Esophagus muscularis mucosa (tissue), 4 donors: ENCODE results near the gene SCUBE2. TPM values are rescaled to one million over a fixed set of nuclear protein-coding genes. Genes with fewer than 3 reads are reported as not detected.

Source experiments
- DNase-seq: peaks from one replicate; pipeline ENCODE4 v3.0.0-alpha.2; 2017; ENCODE audit errors: extremely low spot score
- H3K27ac ChIP-seq, 4 donors: fragments of 200-600 bp; sonication (generic); replicated peaks in 1 of 4; 1 replicate in 3 of 4; 2 replicates in 1 of 4; pipeline ENCODE4 v1.5.1; 2016 to 2019; ENCODE audit warnings: mild to moderate bottlenecking in 1 of 4
- H3K27me3 ChIP-seq, 4 donors: fragments of 200-600 bp; sonication (generic); one replicate each; pipeline versions ENCODE4 v1.5.1 to v1.6.0; 2016 to 2019
- H3K36me3 ChIP-seq, 4 donors: fragments of 200-600 bp; sonication (generic); one replicate each; pipeline ENCODE4 v1.5.1; 2016 to 2019
- H3K4me1 ChIP-seq, 4 donors: fragments of 200-600 bp; sonication (generic); one replicate each; pipeline ENCODE4 v1.5.1; 2016 to 2019
- H3K4me3 ChIP-seq, 4 donors: fragments of 200-600 bp; sonication (generic); 1 replicate in 2 of 4; 2 replicates in 2 of 4; pipeline ENCODE4 v1.5.1; 2016 to 2019; ENCODE audit warnings: mild to moderate bottlenecking in 4 of 4, moderate library complexity in 1 of 4
- H3K9me3 ChIP-seq, 4 donors: fragments of 200-600 bp; sonication (generic); 1 replicate in 3 of 4; 2 replicates in 1 of 4; pipeline ENCODE4 v1.5.1; 2016 to 2019
- EP300 ChIP-seq: sonication (generic); formaldehyde crosslinking; IDR thresholded peaks from one replicate; pipeline ENCODE4 v1.6.1; 2017; ENCODE audit warnings: antibody characterized with exemption
- POLR2A ChIP-seq: fragments of 450-650 bp; IDR thresholded peaks from one replicate; pipeline ENCODE4 v1.6.1; 2017; ENCODE audit warnings: antibody characterized with exemption, moderate library complexity, mild to moderate bottlenecking, low read depth
- POLR2AphosphoS5 ChIP-seq, 2 donors: sonication (generic); formaldehyde crosslinking; IDR thresholded peaks; one replicate each; pipeline ENCODE4 v1.6.1; 2017; ENCODE audit warnings: antibody characterized with exemption in 2 of 2
- WGBS: methylation state at CpG from one replicate; pipeline ENCODE4 v1.1.5; 2018; 5-methylcytosine and 5-hydroxymethylcytosine counted together
- intact Hi-C: fragments of 100-400 bp; cut with DNase I; formaldehyde crosslinking; loops from one replicate; pipeline ENCODE4 v1.15.1; 2023
- total RNA-seq, 4 donors: library from RNA; depleted of rRNA; stranded (reverse); fragments of >200 nt; gene quantifications; one replicate each; pipeline versions ENCODE4 v1.1.0 to v1.2.1, GENCODE V29; 2016
- TF ChIP-seq, protein P1 (sequence below), 3 experiments: fragments of 200-600 bp in 2 of 3; fragments of 450-650 bp in 1 of 3; sonication (generic) in 2 of 3; IDR thresholded peaks; one replicate each; pipeline ENCODE4 v1.5.1; 2017 to 2019; ENCODE audit warnings: antibody characterized with exemption in 3 of 3, mild to moderate bottlenecking in 2 of 3, moderate library complexity in 1 of 3

SCUBE2 gene
- total RNA-seq, 4 donors from 2014 or later = 1.7 to 11.5 (median 8.2) TPM

DNA sequence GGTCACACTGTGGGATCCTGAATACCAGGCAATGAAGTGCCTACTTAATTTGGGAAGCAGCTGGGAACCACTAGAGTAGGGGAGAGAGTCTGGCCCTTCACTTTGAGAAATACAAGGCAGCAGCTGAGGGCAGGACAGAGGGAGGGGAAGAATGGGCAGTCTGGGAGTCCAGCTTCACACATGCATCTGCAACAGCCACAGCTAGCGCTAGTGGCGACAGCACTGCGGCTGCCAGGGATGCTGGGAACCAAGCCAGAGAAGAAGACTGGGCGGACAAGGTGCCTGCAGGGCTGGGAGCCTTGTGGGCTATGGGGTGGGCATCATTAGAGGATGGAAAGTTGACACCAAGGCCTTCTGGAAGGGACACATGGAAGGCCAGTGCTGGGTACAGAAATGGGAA lies 15.8 kb downstream of the SCUBE2 start:
- no peaks in the 10 kb centered on the region for H3K9me3 ChIP-seq
- H3K36me3 ChIP-seq = no peaks in the 10 kb centered on the region
- H3K4me3 ChIP-seq = no peak overlapping the region
- WGBS = 95% methylated on average over 4 of the region's 4 CpGs
- peaks cover 0 to 29% (median 20%) of the 10 kb centered on the region in 4 donors for H3K4me1 ChIP-seq
- H3K27ac ChIP-seq = no peak overlapping the region
- no peaks in the 10 kb centered on the region for H3K27me3 ChIP-seq
- TF ChIP-seq, protein P1, sequence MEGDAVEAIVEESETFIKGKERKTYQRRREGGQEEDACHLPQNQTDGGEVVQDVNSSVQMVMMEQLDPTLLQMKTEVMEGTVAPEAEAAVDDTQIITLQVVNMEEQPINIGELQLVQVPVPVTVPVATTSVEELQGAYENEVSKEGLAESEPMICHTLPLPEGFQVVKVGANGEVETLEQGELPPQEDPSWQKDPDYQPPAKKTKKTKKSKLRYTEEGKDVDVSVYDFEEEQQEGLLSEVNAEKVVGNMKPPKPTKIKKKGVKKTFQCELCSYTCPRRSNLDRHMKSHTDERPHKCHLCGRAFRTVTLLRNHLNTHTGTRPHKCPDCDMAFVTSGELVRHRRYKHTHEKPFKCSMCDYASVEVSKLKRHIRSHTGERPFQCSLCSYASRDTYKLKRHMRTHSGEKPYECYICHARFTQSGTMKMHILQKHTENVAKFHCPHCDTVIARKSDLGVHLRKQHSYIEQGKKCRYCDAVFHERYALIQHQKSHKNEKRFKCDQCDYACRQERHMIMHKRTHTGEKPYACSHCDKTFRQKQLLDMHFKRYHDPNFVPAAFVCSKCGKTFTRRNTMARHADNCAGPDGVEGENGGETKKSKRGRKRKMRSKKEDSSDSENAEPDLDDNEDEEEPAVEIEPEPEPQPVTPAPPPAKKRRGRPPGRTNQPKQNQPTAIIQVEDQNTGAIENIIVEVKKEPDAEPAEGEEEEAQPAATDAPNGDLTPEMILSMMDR (IDR thresholded peaks at IDR 0.05) = no peak
- TF ChIP-seq EP300 = no peak
- no peak for TF ChIP-seq POLR2AphosphoS5 (IDR thresholded peaks at IDR 0.05)
- TF ChIP-seq POLR2A = no peak
- intact Hi-C loops = no loop called here
- DNase-seq = no peak

- Histone ChIP-seq H3K27me3 (no peaks in the 10 kb centered on the region), H3K9me3 (no peaks in the 10 kb centered on the region), H3K4me1 (peaks cover 0 to 29% (median 20%) of the 10 kb centered on the region in 4 donors), H3K4me3 (no peak overlapping the region), H3K36me3 (no peaks in the 10 kb centered on the region), H3K27ac (no peak overlapping the region)
- DNase-seq = no peak
- 83% methylated on average over 12 of the region's 15 CpGs for WGBS
- intact Hi-C loops = no loop called here
- TF ChIP-seq EP300 (no peak), POLR2AphosphoS5 (IDR thresholded peaks at IDR 0.05) (no peak), POLR2A (no peak)
- TF ChIP-seq, protein P1 (IDR thresholded peaks at IDR 0.05) = no peak
Measured at GRCh38 chr11:9074338-9075029, 16.9 kb downstream of the SCUBE2 start.

GRCh38 chr11:9073466-9074225 lies 17.8 kb downstream of the SCUBE2 start:
- Histone ChIP-seq H3K27ac (no peak overlapping the region), H3K36me3 (no peaks in the 10 kb centered on the region), H3K4me1 (peaks cover 0 to 28% (median 19%) of the 10 kb centered on the region in 4 donors), H3K27me3 (no peaks in the 10 kb centered on the region), H3K9me3 (no peaks in the 10 kb centered on the region), H3K4me3 (no peak overlapping the region)
- 89% methylated on average over 6 of the region's 6 CpGs for WGBS
- intact Hi-C loops = no loop called here
- no peak for DNase-seq
- TF ChIP-seq EP300 (no peak), POLR2AphosphoS5 (IDR thresholded peaks at IDR 0.05) (no peak), POLR2A (no peak)
- TF ChIP-seq, protein P1 (IDR thresholded peaks at IDR 0.05) = no peak

- Histone ChIP-seq H3K36me3 (no peaks in the 10 kb centered on the region), H3K4me3 (no peak overlapping the region), H3K27ac (no peak overlapping the region), H3K27me3 (no peaks in the 10 kb centered on the region), H3K9me3 (no peaks in the 10 kb centered on the region), H3K4me1 (peaks cover 0 to 25% (median 17%) of the 10 kb centered on the region in 4 donors)
- no peak for DNase-seq
- whole genome bisulfite sequencing = 78% methylated on average over 7 of the region's 7 CpGs
- intact Hi-C loops = no loop called here
- TF ChIP-seq POLR2AphosphoS5 (IDR thresholded peaks at IDR 0.05) = no peak
- TF ChIP-seq EP300 = no peak
- TF ChIP-seq, protein P1 (IDR thresholded peaks at IDR 0.05) = no peak
- TF ChIP-seq POLR2A = no peak
Measured at GRCh38 chr11:9072626-9073176, 18.7 kb downstream of the SCUBE2 start.
